CD4-positive, alpha-beta T cell treated with Interleukin-17A for 4 hours (primary cell): Measurements from ENCODE around the gene TRDMT1.

Source experiments
- DNase-seq: peaks from one replicate; pipeline ENCODE4 v3.0.0-alpha.2; 2020; ENCODE audit warnings: mixed read lengths

Gene TRDMT1

DNA sequence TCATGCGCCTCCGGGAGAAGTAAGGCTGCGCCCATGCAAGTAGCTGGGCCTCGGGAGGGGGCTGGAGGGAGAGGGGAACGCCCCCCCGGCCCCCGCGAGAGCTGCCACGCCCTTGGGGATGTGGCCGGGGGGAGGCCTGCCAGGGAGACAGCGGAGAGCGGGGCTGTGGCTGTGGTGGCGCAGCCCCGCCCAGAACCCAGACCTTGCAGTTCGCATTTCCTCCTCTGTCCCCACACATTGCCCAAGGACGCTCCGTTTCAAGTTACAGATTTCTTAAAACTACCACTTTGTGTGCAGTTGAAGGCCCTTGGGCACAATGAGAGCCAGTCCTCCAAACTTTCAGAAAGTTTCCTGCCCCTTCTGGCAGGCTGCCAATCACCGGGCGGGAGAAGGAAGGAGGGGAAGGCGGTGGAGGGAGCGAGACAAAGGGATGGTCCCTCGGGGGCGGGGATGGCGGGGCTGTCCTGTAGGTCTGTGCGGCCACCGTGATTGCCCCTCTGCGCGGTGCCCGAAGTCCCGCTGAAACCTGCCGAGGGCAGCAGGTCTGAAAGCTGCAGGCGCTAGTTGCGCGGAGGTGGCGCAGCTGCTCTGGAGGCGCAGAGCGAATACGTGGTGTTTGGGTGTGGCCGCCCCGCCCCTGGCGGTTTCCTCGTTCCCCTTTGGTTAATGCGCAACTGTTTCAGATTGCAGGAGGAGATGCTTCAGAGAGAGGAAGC lies 28.7 kb upstream of the TRDMT1 start:
- DNase-seq, result peak; percentile 94

GRCh38 chr10:17229717-17229966 lies 28.2 kb upstream of the TRDMT1 start:
- DNase-seq, result no peak

GRCh38 chr10:17229016-17229716 lies 27.7 kb upstream of the TRDMT1 start:
- DNase-seq, result peak; percentile 93

DNA sequence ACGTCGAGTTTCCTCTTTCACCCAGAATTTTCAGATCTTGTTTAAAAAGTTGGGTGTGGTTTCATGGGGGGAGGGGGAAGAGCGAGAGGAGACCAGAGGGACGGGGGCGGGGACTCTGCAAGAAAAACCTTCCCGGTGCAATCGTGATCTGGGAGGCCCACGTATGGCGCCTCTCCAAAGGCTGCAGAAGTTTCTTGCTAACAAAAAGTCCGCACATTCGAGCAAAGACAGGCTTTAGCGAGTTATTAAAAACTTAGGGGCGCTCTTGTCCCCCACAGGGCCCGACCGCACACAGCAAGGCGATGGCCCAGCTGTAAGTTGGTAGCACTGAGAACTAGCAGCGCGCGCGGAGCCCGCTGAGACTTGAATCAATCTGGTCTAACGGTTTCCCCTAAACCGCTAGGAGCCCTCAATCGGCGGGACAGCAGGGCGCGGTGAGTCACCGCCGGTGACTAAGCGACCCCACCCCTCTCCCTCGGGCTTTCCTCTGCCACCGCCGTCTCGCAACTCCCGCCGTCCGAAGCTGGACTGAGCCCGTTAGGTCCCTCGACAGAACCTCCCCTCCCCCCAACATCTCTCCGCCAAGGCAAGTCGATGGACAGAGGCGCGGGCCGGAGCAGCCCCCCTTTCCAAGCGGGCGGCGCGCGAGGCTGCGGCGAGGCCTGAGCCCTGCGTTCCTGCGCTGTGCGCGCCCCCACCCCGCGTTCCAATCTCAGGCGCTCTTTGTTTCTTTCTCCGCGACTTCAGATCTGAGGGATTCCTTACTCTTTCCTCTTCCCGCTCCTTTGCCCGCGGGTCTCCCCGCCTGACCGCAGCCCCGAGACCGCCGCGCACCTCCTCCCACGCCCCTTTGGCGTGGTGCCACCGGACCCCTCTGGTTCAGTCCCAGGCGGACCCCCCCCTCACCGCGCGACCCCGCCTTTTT lies 26.9 kb upstream of the TRDMT1 start, which contains the start of gene VIM:
Gene VIM, plus strand, starts transcription at position 151 of the 925 bp plus-strand sequence. CDS start 1,182 bp downstream, outside the sequence.
- peak; percentile 93 for DNase-seq

DNA sequence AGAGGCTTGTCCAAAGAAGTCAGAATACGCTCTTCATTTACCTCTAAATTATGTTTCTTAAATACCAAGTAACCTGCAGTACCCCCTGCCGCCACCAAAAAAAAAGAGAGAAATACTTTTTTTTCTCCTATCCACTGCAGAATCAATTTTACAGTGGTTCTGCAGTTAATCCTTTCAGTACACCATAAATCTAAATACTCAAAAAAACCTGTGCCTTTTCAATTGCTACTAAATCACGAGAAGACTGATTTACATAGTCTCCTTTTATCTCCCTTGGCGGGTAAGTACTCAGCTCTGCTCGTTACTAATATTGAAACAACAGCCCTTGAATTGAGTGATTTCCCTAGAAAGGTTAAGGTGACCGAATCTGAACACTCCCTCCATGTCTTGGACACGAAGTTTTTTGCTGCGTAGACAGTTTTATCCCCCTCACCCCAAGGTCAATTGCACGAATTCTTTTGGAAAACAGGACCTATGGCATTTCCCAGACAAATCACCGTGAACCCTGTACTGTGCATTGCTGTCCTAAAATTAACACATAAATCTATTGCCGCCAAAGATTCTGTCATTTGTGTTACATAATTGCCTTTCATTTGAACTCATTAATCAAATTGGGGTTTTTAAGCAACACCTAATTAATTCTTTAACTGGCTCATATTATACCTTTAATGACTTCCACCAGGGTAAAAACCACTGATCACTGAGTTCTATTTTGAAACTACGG lies 26.1 kb upstream of the TRDMT1 start:
- peak; percentile 35 for DNase-seq

DNA sequence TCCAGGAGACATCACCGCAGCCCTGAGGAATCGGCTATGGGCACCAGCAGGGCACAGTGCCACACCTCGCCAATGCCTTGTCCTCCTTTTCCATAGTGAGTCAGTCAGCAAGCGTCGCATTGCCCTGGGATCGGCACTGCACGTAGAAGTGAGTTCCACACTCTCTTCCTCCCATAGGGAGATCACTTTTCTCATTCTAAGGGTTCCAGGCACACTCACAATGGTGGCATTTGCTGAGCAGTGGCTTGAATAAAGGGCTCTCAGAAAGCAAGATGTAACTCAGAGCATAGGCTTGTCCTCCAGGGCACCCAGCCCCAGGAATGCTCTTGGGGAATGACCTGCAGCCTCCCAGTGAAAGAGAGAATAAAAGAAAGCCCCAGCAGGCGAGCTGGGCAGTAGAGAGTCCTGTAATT lies 25.4 kb upstream of the TRDMT1 start:
- DNase-seq, result no peak

DNA sequence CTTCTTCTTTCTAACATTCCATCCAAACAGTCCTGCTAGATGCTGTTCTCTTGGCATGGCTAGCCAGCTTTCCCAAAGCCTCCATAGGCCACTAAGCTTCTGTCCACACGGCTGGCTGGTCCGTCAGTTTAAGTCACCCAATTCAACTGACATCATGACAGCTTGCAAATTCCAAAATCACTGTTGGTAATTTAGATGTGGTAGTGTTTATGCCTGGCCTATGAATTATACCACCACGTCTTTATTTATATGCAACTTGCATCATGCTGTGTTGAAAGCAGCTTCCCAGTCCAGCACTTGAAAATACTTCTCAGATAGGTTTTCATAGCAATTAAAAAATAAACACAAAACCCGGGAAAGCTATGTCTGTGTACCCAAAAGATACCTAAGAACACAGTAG lies 24.3 kb upstream of the TRDMT1 start:
- DNase-seq, result no peak

DNA sequence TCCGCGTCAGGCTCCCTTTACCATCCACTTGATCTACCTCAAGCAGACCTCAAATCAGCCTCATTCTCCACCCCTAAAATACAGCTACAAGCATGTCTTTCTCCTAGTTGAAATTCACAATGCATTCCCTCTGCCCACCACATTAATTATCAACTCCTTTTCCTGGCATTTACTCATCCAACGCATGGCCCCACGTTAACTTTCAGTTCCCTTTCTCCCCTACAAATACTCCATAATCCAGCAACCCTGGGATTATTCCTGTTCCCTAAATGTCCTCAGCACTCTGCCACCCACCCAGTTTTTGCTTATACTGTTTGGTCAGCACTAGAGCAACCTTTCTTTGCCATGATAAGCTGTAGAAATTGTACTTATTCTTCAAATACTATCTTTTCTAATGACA lies 20.9 kb upstream of the TRDMT1 start:
- DNase-seq, result no peak

GRCh38 chr10:17220652-17221100 lies 19.2 kb upstream of the TRDMT1 start:
- no peak for DNase-seq

DNA sequence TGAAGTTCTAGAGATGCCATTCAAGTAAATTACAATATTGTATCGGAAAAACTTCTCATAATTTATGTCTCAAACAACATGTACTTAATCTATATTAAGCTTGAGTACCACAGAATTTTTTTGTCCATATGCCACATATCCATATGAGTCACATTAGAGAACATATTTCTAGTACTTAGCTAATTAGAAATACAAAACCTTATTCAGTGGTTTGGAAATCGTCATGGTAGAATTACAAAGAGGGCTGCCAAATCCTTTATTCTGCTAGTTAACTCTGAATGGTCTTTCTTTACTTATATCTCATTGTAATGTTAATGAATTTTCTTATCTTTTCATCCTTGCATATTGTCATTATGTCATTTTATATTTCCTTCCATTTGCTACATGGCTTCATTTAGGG lies 17.6 kb upstream of the TRDMT1 start:
- DNase-seq, result no peak

DNA sequence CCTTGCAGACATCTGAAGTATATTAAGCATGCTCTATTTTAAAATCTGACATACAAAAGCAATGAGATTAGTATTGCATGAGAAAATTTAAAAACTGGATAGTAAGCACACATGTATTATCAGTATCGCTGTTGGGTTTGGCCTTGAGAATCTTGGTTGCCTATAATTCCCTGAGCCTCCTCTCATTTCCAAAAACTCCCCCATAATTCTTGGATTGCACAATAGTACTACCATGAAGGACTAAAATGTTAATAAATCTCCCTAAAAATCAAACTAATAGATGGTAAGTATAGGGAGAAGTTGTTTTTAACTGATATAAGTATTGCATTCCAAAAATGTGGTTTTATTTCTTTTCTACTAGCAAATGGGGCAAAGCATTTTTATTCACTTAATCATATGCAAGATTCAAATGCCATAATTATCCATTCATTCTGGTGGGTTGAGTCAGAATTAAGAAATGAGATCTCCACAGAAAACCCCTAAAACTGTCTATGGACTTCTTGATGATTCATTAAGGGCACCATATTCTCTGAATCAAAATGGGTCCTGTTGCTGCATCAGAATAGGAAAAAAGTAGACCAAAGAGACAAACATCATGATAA lies 16.3 kb upstream of the TRDMT1 start:
- DNase-seq, result no peak

DNA sequence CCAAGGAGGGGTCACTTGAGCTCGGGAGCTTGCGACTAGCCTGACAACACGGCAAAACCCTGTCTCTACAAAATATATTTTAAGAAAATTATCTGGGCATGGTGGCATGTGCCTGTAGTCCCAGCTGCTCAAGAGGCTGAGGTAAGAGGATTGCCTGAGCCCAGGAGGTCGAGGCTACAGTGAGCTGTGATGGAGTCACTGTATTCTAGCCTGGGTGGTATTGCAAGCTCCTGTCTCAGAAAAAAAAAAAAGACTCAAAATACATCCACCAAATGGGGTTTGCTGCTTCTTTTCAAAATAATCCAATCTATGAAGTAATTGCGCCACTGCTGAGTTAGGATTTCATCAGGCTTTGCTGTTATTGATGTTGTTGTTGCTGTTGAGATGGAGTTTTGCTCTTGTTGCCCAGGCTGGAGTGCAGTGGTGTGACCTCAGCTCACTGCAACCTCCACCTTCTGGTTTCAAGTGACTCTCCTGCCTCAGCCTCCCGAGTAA lies 15.5 kb upstream of the TRDMT1 start:
- DNase-seq, result no peak

DNA sequence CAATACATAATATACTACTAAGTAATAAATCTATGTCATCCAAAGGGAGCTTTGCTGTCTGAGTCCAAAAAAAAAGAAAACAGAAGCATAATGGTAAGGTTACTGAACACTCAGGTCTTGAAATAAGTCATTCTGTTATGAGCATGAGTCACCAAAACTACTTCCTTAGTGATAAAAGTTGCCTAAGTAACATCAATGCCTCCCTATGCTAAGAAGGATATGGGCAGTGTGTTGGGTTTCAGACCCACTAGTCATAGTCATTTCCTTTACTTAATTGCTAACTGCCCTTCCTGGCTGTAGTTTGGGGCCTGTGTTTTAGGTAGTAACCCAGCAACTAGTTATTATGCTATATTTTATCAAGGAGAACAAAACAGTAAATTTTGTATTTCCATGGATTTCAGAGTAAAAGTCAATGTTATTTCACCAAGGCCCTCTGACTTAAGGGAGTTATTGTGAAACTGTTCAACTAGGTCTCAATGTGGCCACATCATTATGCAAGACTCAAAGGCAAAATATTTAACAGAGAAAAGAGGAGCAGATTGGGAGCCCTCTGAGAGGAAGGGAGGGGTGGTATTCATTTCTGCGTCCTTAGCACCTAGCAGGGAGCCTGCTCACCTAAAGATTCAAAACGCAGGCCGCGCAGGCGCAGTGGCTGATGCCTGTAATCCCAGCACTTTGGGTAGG lies 14.9 kb upstream of the TRDMT1 start:
- peak; percentile 32 for DNase-seq

DNA sequence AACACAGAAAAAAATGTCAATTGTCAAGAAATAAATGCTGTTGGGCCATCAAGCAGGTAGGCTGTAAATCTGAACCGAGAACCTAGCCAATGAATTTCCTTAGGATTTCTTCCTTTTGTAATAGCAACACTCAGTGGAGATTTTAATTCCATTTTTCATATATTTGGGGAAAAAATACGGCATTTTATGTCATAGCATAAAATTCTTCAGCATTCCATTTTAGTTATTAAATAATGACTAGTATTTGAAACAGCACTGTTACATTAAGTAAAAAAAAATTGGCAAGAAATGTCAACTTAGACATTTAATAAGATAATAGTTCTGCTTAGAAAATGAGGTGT lies 14.3 kb upstream of the TRDMT1 start:
- no peak for DNase-seq

- DNase-seq, result no peak
These were observed 13.7 kb upstream of the TRDMT1 start for GRCh38 chr10:17214971-17215781.

DNA sequence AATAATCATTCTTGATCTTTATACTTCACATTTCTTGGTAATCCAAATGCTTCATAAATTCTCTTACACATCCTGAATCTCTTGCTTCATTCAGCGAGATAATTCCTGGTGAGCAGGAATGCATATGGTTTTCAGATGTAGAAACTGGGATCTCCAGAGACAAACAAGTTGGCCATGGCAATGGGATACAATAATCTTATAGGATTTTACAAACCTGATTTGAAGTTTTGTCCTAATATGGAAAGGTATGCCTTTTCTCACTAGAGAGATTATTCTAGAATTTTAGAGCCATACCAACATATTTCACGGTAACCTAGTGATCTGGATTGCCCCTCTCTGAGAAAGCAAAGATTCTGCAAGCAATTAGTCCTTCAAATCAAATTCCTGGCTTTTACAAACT lies 13.1 kb upstream of the TRDMT1 start:
- DNase-seq, result no peak

- DNase-seq, result no peak
These were observed 12.3 kb upstream of the TRDMT1 start for GRCh38 chr10:17213646-17214349.

- DNase-seq, result no peak
These were observed 11.3 kb upstream of the TRDMT1 start for GRCh38 chr10:17212802-17213221.

GRCh38 chr10:17210361-17210760 lies 8.9 kb upstream of the TRDMT1 start:
- DNase-seq, result no peak

- no peak for DNase-seq
These were observed 8.4 kb upstream of the TRDMT1 start for GRCh38 chr10:17209881-17210280.
